Endothelial cell of umbilical vein (primary cell): ENCODE data around the gene TBCD. TPM values are rescaled to one million over a fixed set of nuclear protein-coding genes. Genes with fewer than 3 reads are reported as not detected.

Source experiments
- BruUV-seq: library from RNA; stranded (reverse); fragments of 400-500 nt; replicated peaks from 2 replicates; lab custom pipeline; 2021; lab: Mats Ljungman, UMichigan
- CTCF ChIA-PET: fragments of 300-600, 350-600 bp; sonication (Branson Sonifier 250); formaldehyde crosslinking; loops from one replicate; lab custom pipeline; 2021; ENCODE audit warnings: antibody characterized with exemption, inconsistent platforms; lab: Charles Lee
- POLR2A ChIA-PET: fragments of 300-600, 350-600 bp; sonication (Branson Sonifier 250); formaldehyde crosslinking; loops from one replicate; lab custom pipeline; 2021; ENCODE audit warnings: antibody characterized with exemption, inconsistent platforms; lab: Charles Lee
- DNase-seq: peaks from one replicate; pipeline ENCODE4 v3.0.0-alpha.2; 2011; ENCODE audit warnings: low read depth, low spot score
- FAIRE-seq: peaks from 2 replicates; lab custom pipeline; 2011; peaks lifted over from hg19 to GRCh38; lab: Jason Lieb, UNC
- H2AFZ ChIP-seq: 2 replicates; pipeline ENCODE4 v1.6.0; 2012; ENCODE audit warnings: low read depth, low read length, control low read depth, inconsistent platforms
- H3K27ac ChIP-seq: 2 replicates; pipeline ENCODE4 v1.5.1; 2011; ENCODE audit warnings: low read depth, mild to moderate bottlenecking, control low read depth, low read length, moderate library complexity; ENCODE audit not compliant: insufficient read depth
- H3K27me3 ChIP-seq, 2 experiments: 2 replicates each; pipeline versions ENCODE4 v1.6.0 to v1.6.1; 2011; ENCODE audit warnings: low read length in 2 of 2, mixed read lengths in 1 of 2; ENCODE audit not compliant: control insufficient read depth in 2 of 2, insufficient read depth in 2 of 2
- H3K36me3 ChIP-seq, 2 experiments: 2 replicates in 1 of 2; 3 replicates in 1 of 2; pipeline ENCODE4 v1.5.1; 2011; ENCODE audit warnings: low read length in 2 of 2, mild to moderate bottlenecking in 1 of 2, moderate library complexity in 1 of 2; ENCODE audit not compliant: control insufficient read depth in 2 of 2, insufficient read depth in 2 of 2; ENCODE audit errors: extremely low read depth in 1 of 2
- H3K4me1 ChIP-seq: 3 replicates; pipeline ENCODE4 v1.5.1; 2011; ENCODE audit warnings: mild to moderate bottlenecking, low read length; ENCODE audit not compliant: control insufficient read depth, insufficient read depth; ENCODE audit errors: extremely low read depth
- H3K4me2 ChIP-seq: 2 replicates; pipeline ENCODE4 v1.6.1; 2011; ENCODE audit warnings: low read length, control low read depth, mixed read lengths; ENCODE audit not compliant: insufficient read depth
- H3K4me3 ChIP-seq, 3 experiments: fragments of 200-600 bp in 1 of 3; sonication (generic), shearing (Covaris generic) in 1 of 3; replicated peaks in 1 of 3; 2 replicates each; pipeline ENCODE4 v1.5.1; 2011 to 2016; ENCODE audit warnings: control low read depth in 3 of 3, low read length in 3 of 3, mild to moderate bottlenecking in 2 of 3, inconsistent platforms in 1 of 3, low read depth in 1 of 3, moderate library complexity in 1 of 3; ENCODE audit not compliant: insufficient read depth in 1 of 3
- H3K79me2 ChIP-seq: 2 replicates; pipeline ENCODE4 v1.6.0; 2012; ENCODE audit warnings: low read length, inconsistent platforms; ENCODE audit not compliant: control insufficient read depth, insufficient read depth
- H3K9ac ChIP-seq: replicated peaks from 2 replicates; pipeline ENCODE3; 2011; ENCODE audit warnings: low read length, control low read depth; ENCODE audit not compliant: insufficient read depth; ENCODE audit errors: extremely low read depth
- H3K9me1 ChIP-seq: replicated peaks from 3 replicates; pipeline ENCODE4 v1.6.0; 2011; ENCODE audit warnings: mild to moderate bottlenecking, low read length; ENCODE audit not compliant: control insufficient read depth, insufficient read depth; ENCODE audit errors: extremely low read depth
- H3K9me3 ChIP-seq: replicated peaks from 2 replicates; pipeline ENCODE4 v1.5.1; 2012; ENCODE audit warnings: low read length, inconsistent platforms; ENCODE audit not compliant: control insufficient read depth, insufficient read depth
- H4K20me1 ChIP-seq: replicated peaks from 2 replicates; pipeline ENCODE3; 2011; ENCODE audit warnings: mild to moderate bottlenecking, low read length; ENCODE audit not compliant: control insufficient read depth, insufficient read depth; ENCODE audit errors: extremely low read depth
- CTCF ChIP-seq, 2 donors: IDR thresholded peaks; 1 replicate in 1 of 2; 2 replicates in 1 of 2; pipeline ENCODE4 v1.5.1; 2011; ENCODE audit warnings: low read length in 2 of 2, mild to moderate bottlenecking in 2 of 2, moderate library complexity in 2 of 2, control low read depth in 1 of 2, inconsistent platforms in 1 of 2, low read depth in 1 of 2; ENCODE audit not compliant: insufficient read depth in 1 of 2; ENCODE audit errors: extremely low read depth in 1 of 2
- EZH2 ChIP-seq: IDR thresholded peaks from 2 replicates; pipeline ENCODE4 v1.6.1; 2012; ENCODE audit warnings: borderline replicate concordance, low read depth, mild to moderate bottlenecking, moderate library complexity, low read length, inconsistent platforms; ENCODE audit not compliant: severe bottlenecking
- FOS ChIP-seq: IDR thresholded peaks from 2 replicates; pipeline ENCODE4 v1.6.1; 2011; ENCODE audit warnings: mild to moderate bottlenecking, low read length, moderate library complexity, borderline replicate concordance; ENCODE audit not compliant: insufficient read depth
- GATA2 ChIP-seq: IDR thresholded peaks from 2 replicates; pipeline ENCODE4 v1.7.0; 2011; ENCODE audit warnings: low read depth, mild to moderate bottlenecking, moderate library complexity, mixed read lengths, low read length; ENCODE audit not compliant: insufficient read length, insufficient read depth
- JUN ChIP-seq: IDR thresholded peaks from 2 replicates; pipeline ENCODE4 v1.6.1; 2011; ENCODE audit warnings: borderline replicate concordance, low read depth; ENCODE audit not compliant: insufficient read length, insufficient read depth
- MAX ChIP-seq: IDR thresholded peaks from 2 replicates; pipeline ENCODE4 v1.6.1; 2011; ENCODE audit not compliant: insufficient read depth, insufficient read length
- MYC ChIP-seq: IDR thresholded peaks from one replicate; pipeline ENCODE4 v1.6.1; 2011; ENCODE audit warnings: mild to moderate bottlenecking, low read depth, low read length
- POLR2A ChIP-seq: IDR thresholded peaks from 2 replicates; pipeline ENCODE4 v1.6.1; 2012; ENCODE audit warnings: low read depth, mild to moderate bottlenecking, control low read depth, low read length
- POLR2AphosphoS5 ChIP-seq: IDR thresholded peaks from 2 replicates; pipeline ENCODE4 v1.6.1; 2012; ENCODE audit warnings: low read depth, mild to moderate bottlenecking, control low read depth, low read length, moderate library complexity; ENCODE audit not compliant: insufficient read depth
- dilution Hi-C: fragments of 300-500 bp; cut with MboI; formaldehyde crosslinking; loops from one replicate; pipeline ENCODE4 v1.15.0; 2019; ENCODE audit warnings: low sequenced_read_pairs; ENCODE audit not compliant: extremely low pct_ligation_motif_present
- intact Hi-C: fragments of 100-400 bp; cut with micrococcal nuclease; formaldehyde crosslinking; loops from one replicate; pipeline ENCODE4 v1.10.0; 2022
- polyA plus RNA-seq, 4 experiments: library from polyadenylated mRNA; depleted of rRNA in 3 of 4; stranded (reverse) in 3 of 4; unstranded in 1 of 4; fragments of >200 nt; gene quantifications; 2 replicates each; pipeline versions ENCODE4 v1.2.1 to v1.2.3, GENCODE V29; 2011 to 2012; ENCODE audit warnings: missing spikeins in 1 of 4
- total RNA-seq: library from RNA; stranded (reverse); gene quantifications from 2 replicates; pipeline ENCODE4 v1.2.3, GENCODE V29; 2021

The TBCD gene
- total and polyA plus RNA-seq, 2 donors (not counting 3 experiments of a cell fraction or from before 2014, with no cell fraction given): 121 to 145 TPM

GRCh38 chr17:82875407-82875856 is 123.6 kb downstream of the TBCD start:
- no peak overlapping the region for H3K9ac ChIP-seq
- peaks cover 23% of the 10 kb centered on the region for H3K4me1 ChIP-seq
- H3K27ac ChIP-seq: peak overlapping the region; percentile 52
- no peak for TF ChIP-seq EZH2
- no peak for TF ChIP-seq FOS
- no peak for TF ChIP-seq POLR2AphosphoS5
- TF ChIP-seq MYC: no peak
- no peak for TF ChIP-seq CTCF (IDR thresholded peaks at IDR 0.05; ENCODE audit: extremely low read depth in 1 of 2, insufficient read depth in 1 of 2, low read depth in 1 of 2, low read length in 2 of 2)
- no peak for TF ChIP-seq POLR2A
- no peak for TF ChIP-seq MAX
- TF ChIP-seq GATA2: no peak
- no peak for TF ChIP-seq JUN
- FAIRE-seq: no peak
- H4K20me1 ChIP-seq: no peaks in the 10 kb centered on the region
- H2AFZ ChIP-seq: no peak overlapping the region
- no peak overlapping the region for H3K4me2 ChIP-seq
- intact Hi-C loops: no loop called here
- no TSS peak for BruUV-seq
- peaks cover 3 to 12% of the 10 kb centered on the region in 2 experiments for H3K36me3 ChIP-seq
- dilution Hi-C loops: no loop called here
- POLR2A ChIA-PET: no interaction called here
- no peak overlapping the region for H3K4me3 ChIP-seq
- DNase-seq: peak; percentile 4
- CTCF ChIA-PET: interaction anchor here (0.6 to 3.1 kb wide), 12 partner anchors 9 to 190 kb away, joined by 3 to 37 read pairs (median 10); no protein-coding TSS in a partner anchor
- H3K79me2 ChIP-seq: peaks cover 27% of the 10 kb centered on the region
- H3K9me3 ChIP-seq: no peaks in the 10 kb centered on the region
- H3K9me1 ChIP-seq: no peaks in the 10 kb centered on the region
- no peaks in the 10 kb centered on the region for H3K27me3 ChIP-seq
